SK-N-SH (cell line): Measurements from ENCODE around the gene CERCAM. TPM values are rescaled to one million over a fixed set of nuclear protein-coding genes. Genes with fewer than 3 reads are reported as not detected.

Source experiments
- CTCF ChIA-PET: fragments of 300-600, 350-600 bp; formaldehyde crosslinking; extraction: SDS; loops from one replicate; lab custom pipeline; 2021; lab: Yijun Ruan, JAX
- POLR2A ChIA-PET: fragments of 350-600 bp; sonication (Branson Sonifier 250); formaldehyde crosslinking; extraction: SDS; loops from one replicate; lab custom pipeline; 2020; ENCODE audit warnings: antibody characterized with exemption, inconsistent platforms; lab: Yijun Ruan, JAX
- DNase-seq: peaks from one replicate; pipeline ENCODE4 v3.0.0; 2012
- H2AFZ ChIP-seq: fragments of 200-600 bp; sonication (generic); 2 replicates; pipeline ENCODE4 v1.8.1; 2016; ENCODE audit warnings: antibody characterized with exemption, mild to moderate bottlenecking, low read depth
- H3F3A ChIP-seq: fragments of 200-600 bp; sonication (generic); replicated peaks from 2 replicates; pipeline ENCODE3; 2016; ENCODE audit warnings: antibody characterized with exemption, mild to moderate bottlenecking; ENCODE audit not compliant: insufficient read depth
- H3K27ac ChIP-seq, 2 experiments: fragments of 200-500 bp in 1 of 2; fragments of 200-600 bp in 1 of 2; sonication (Bioruptor generic) in 1 of 2; sonication (generic), shearing (Covaris generic) in 1 of 2; 2 replicates each; pipeline versions ENCODE4 v1.5.1 to v1.6.1; 2014 to 2016; ENCODE audit warnings: low read depth in 2 of 2, inconsistent platforms in 1 of 2, low read length in 1 of 2, mild to moderate bottlenecking in 1 of 2, mixed read lengths in 1 of 2
- H3K27me3 ChIP-seq: fragments of 200-600 bp; sonication (generic), shearing (Covaris generic); 2 replicates; pipeline ENCODE4 v1.6.1; 2016; ENCODE audit warnings: mixed run types; ENCODE audit not compliant: insufficient read depth
- H3K36me3 ChIP-seq, 2 experiments: fragments of 200-500 bp in 1 of 2; fragments of 200-600 bp in 1 of 2; sonication (Bioruptor generic) in 1 of 2; sonication (generic) in 1 of 2; replicated peaks in 1 of 2; 2 replicates each; pipeline versions ENCODE3 to v1.5.1; 2014 to 2016; ENCODE audit warnings: low read length in 1 of 2, mild to moderate bottlenecking in 1 of 2; ENCODE audit not compliant: insufficient read depth in 2 of 2, control insufficient read depth in 1 of 2
- H3K4me1 ChIP-seq, 2 experiments: fragments of 200-500 bp in 1 of 2; fragments of 200-600 bp in 1 of 2; sonication (Bioruptor generic) in 1 of 2; sonication (generic), shearing (Covaris generic) in 1 of 2; 2 replicates each; pipeline versions ENCODE4 v1.5.1 to v1.6.1; 2014 to 2016; ENCODE audit warnings: low read depth in 1 of 2, low read length in 1 of 2, mixed run types in 1 of 2; ENCODE audit not compliant: insufficient read depth in 2 of 2, control insufficient read depth in 1 of 2
- H3K4me2 ChIP-seq: fragments of 200-600 bp; sonication (generic), shearing (Covaris generic); 2 replicates; pipeline ENCODE4 v1.6.1; 2017; ENCODE audit warnings: mixed run types
- H3K4me3 ChIP-seq, 2 experiments: fragments of 200-500 bp in 1 of 2; fragments of 200-600 bp in 1 of 2; sonication (Bioruptor generic) in 1 of 2; sonication (generic), shearing (Covaris generic) in 1 of 2; 2 replicates each; pipeline versions ENCODE4 v1.5.1 to v1.8.1; 2014 to 2016; ENCODE audit warnings: low read depth in 2 of 2, inconsistent platforms in 1 of 2, low read length in 1 of 2, mild to moderate bottlenecking in 1 of 2, mixed read lengths in 1 of 2, moderate library complexity in 1 of 2
- H3K79me2 ChIP-seq: fragments of 200-600 bp; sonication (generic); 2 replicates; pipeline ENCODE4 v1.8.1; 2017; ENCODE audit warnings: mild to moderate bottlenecking; ENCODE audit not compliant: insufficient read depth
- H3K9ac ChIP-seq: fragments of 200-600 bp; sonication (generic); 2 replicates; pipeline ENCODE4 v1.6.1; 2017; ENCODE audit warnings: mixed run types
- H3K9me2 ChIP-seq: fragments of 200-600 bp; sonication (generic); 2 replicates; pipeline ENCODE4 v1.6.1; 2017; ENCODE audit warnings: mixed run types
- H3K9me3 ChIP-seq: fragments of 200-600 bp; sonication (generic); 2 replicates; pipeline ENCODE4 v1.6.1; 2017; ENCODE audit warnings: mixed run types, mild to moderate bottlenecking, moderate library complexity
- H4K20me1 ChIP-seq: fragments of 200-600 bp; sonication (generic); 2 replicates; pipeline ENCODE4 v1.6.1; 2017; ENCODE audit warnings: mild to moderate bottlenecking, mixed run types; ENCODE audit not compliant: insufficient read depth
- ELF1 ChIP-seq: IDR thresholded peaks from 2 replicates; pipeline ENCODE4 v1.4.0; 2012
- EP300 ChIP-seq, 2 experiments: IDR thresholded peaks; 2 replicates each; pipeline versions ENCODE4 v1.4.0 to v1.6.1; 2012; ENCODE audit warnings: borderline replicate concordance in 1 of 2, low read depth in 1 of 2, low read length in 1 of 2
- EZH2phosphoT487 ChIP-seq: fragments of 200-600 bp; sonication (generic); IDR thresholded peaks from 2 replicates; pipeline ENCODE4 v1.6.1; 2017; ENCODE audit warnings: low read depth, mixed run types, mild to moderate bottlenecking, antibody characterized with exemption, moderate library complexity, borderline replicate concordance
- JUND ChIP-seq: IDR thresholded peaks from 2 replicates; pipeline ENCODE4 v1.4.0; 2012
- MEF2A ChIP-seq: IDR thresholded peaks from 2 replicates; pipeline ENCODE4 v1.4.0; 2012; ENCODE audit warnings: low read depth, borderline replicate concordance
- NFIC ChIP-seq: IDR thresholded peaks from 2 replicates; pipeline ENCODE4 v1.4.0; 2012; ENCODE audit warnings: borderline replicate concordance
- RFX5 ChIP-seq: IDR thresholded peaks from 2 replicates; pipeline ENCODE4 v1.6.1; 2012; ENCODE audit warnings: mild to moderate bottlenecking, improper control_type of control experiment, low read length
- TEAD4 ChIP-seq: IDR thresholded peaks from 2 replicates; pipeline ENCODE4 v1.4.0; 2012; ENCODE audit warnings: mild to moderate bottlenecking, borderline replicate concordance; ENCODE audit not compliant: insufficient read depth
- WGBS: methylation state at CpG from one replicate; pipeline ENCODE4 v1.1.6; 2017; ENCODE audit warnings: low lambda C conversion rate; 5-methylcytosine and 5-hydroxymethylcytosine counted together
- polyA plus RNA-seq, 3 experiments: library from polyadenylated mRNA; depleted of rRNA; stranded (reverse); fragments of >200 nt; gene quantifications; 2 replicates each; pipeline ENCODE4 v1.2.3, GENCODE V29; 2012
- TF ChIP-seq, protein P1 (sequence below): IDR thresholded peaks from 2 replicates; pipeline ENCODE4 v1.4.0; 2012; ENCODE audit warnings: low read depth, borderline replicate concordance
- TF ChIP-seq, protein P2 (sequence below): IDR thresholded peaks from 2 replicates; pipeline ENCODE4 v1.4.0; 2012; ENCODE audit warnings: low read depth, borderline replicate concordance

CERCAM gene
- polyA plus RNA-seq, 1 of the 3 experiments (the other 2 are of a cell fraction), result 131 TPM

- ChIA-PET CTCF (interaction anchor here (0.9 to 1.2 kb wide), 2 partner anchors 15 to 35 kb away, joined by 3 to 4 read pairs; no protein-coding TSS in a partner anchor), POLR2A (no interaction called here)
These were observed 22.8 kb upstream of the CERCAM start for GRCh38 chr9:128397831-128398230.

GRCh38 chr9:128399861-128400260, 20.8 kb upstream of the CERCAM start:
- Histone ChIP-seq H3K79me2 (no peaks in the 10 kb centered on the region), H3K9me2 (no peaks in the 10 kb centered on the region), H3K4me3 (no peak overlapping the region), H3K4me1 (no peaks in the 10 kb centered on the region), H3K27me3 (no peaks in the 10 kb centered on the region; the same call in 1 of the 2 replicates), H2AFZ (no peak overlapping the region), H3K9ac (no peak overlapping the region), H3K9me3 (no peaks in the 10 kb centered on the region), H3K36me3 (no peaks in the 10 kb centered on the region), H3K4me2 (no peak overlapping the region), H3K27ac (no peak overlapping the region), H4K20me1 (no peaks in the 10 kb centered on the region), H3F3A (peaks cover 4% of the 10 kb centered on the region)
- POLR2A ChIA-PET, result no interaction called here
- CTCF ChIA-PET, result no interaction called here
- TF ChIP-seq NFIC (no peak), JUND (no peak), TEAD4 (no peak), ELF1 (no peak), EP300 (IDR thresholded peaks at IDR 0.05; ENCODE audit: borderline replicate concordance in 1 of 2, low read depth in 1 of 2, low read length in 1 of 2) (no peak)
- no peak for DNase-seq
- 68% methylated on average over 1 of the region's 3 CpGs for WGBS

More at GRCh38 chr9:128397831-128398230, 22.8 kb upstream of the CERCAM start:
- Histone ChIP-seq H3F3A (peaks cover 4% of the 10 kb centered on the region), H3K4me3 (no peak overlapping the region), H3K36me3 (peaks cover 0 to under 1% of the 10 kb centered on the region in 2 experiments), H3K27ac (no peak overlapping the region), H3K27me3 (no peaks in the 10 kb centered on the region; the same call in 1 of the 2 replicates), H3K4me1 (no peaks in the 10 kb centered on the region), H4K20me1 (no peaks in the 10 kb centered on the region), H2AFZ (no peak overlapping the region), H3K9me2 (no peaks in the 10 kb centered on the region), H3K79me2 (no peaks in the 10 kb centered on the region), H3K9me3 (no peaks in the 10 kb centered on the region), H3K4me2 (no peak overlapping the region), H3K9ac (no peak overlapping the region)
- TF ChIP-seq, protein P1, sequence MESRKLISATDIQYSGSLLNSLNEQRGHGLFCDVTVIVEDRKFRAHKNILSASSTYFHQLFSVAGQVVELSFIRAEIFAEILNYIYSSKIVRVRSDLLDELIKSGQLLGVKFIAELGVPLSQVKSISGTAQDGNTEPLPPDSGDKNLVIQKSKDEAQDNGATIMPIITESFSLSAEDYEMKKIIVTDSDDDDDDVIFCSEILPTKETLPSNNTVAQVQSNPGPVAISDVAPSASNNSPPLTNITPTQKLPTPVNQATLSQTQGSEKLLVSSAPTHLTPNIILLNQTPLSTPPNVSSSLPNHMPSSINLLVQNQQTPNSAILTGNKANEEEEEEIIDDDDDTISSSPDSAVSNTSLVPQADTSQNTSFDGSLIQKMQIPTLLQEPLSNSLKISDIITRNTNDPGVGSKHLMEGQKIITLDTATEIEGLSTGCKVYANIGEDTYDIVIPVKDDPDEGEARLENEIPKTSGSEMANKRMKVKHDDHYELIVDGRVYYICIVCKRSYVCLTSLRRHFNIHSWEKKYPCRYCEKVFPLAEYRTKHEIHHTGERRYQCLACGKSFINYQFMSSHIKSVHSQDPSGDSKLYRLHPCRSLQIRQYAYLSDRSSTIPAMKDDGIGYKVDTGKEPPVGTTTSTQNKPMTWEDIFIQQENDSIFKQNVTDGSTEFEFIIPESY, result no peak
- TF ChIP-seq, protein P2, sequence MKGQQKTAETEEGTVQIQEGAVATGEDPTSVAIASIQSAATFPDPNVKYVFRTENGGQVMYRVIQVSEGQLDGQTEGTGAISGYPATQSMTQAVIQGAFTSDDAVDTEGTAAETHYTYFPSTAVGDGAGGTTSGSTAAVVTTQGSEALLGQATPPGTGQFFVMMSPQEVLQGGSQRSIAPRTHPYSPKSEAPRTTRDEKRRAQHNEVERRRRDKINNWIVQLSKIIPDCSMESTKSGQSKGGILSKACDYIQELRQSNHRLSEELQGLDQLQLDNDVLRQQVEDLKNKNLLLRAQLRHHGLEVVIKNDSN, result no peak
- no peak for TF ChIP-seq EZH2phosphoT487
- no peak for TF ChIP-seq RFX5
- no peak for TF ChIP-seq MEF2A
- no peak for DNase-seq
- 58% methylated on average over 6 of the region's 7 CpGs for WGBS
